ENCODE results near the gene CEP68. TPM values are rescaled to one million over a fixed set of nuclear protein-coding genes. Genes with fewer than 3 reads are reported as not detected.

CEP68 gene
- total and polyA plus RNA-seq, 2 donors (not counting 1 experiment from before 2014, with no cell fraction given): 8.5 to 12.7 TPM

- DNase-seq (ENCODE audit: low read depth in 2 of 2): peak in 1 of 2 donors; percentile 73
- no peaks in the 10 kb centered on the region for H3K4me1 ChIP-seq (ENCODE audit: control insufficient read depth, extremely low read depth, insufficient read depth, low read length)
- H3K9me3 ChIP-seq (ENCODE audit: control insufficient read depth, insufficient read depth, low read depth, low read length): no peaks in the 10 kb centered on the region
- no peak overlapping the region for H3K27ac ChIP-seq (ENCODE audit: insufficient read depth, low read length)
- H3K4me3 ChIP-seq (replicated peaks in 1 of 4; ENCODE audit: control extremely low read depth in 1 of 4, insufficient read depth in 1 of 4, low read depth in 3 of 4, low read length in 4 of 4): no peak overlapping the region
- H3K27me3 ChIP-seq (ENCODE audit: control insufficient read depth, insufficient read depth, low read length): no peaks in the 10 kb centered on the region
- H3K79me2 ChIP-seq (ENCODE audit: control insufficient read depth, insufficient read depth, low read length): no peaks in the 10 kb centered on the region
- H3K36me3 ChIP-seq (ENCODE audit: control insufficient read depth, insufficient read depth, low read length): peaks cover 1% of the 10 kb centered on the region
- TF ChIP-seq EZH2 (IDR thresholded peaks at IDR 0.05; ENCODE audit: low read length, missing control alignments): no peak
- TF ChIP-seq, protein P1, sequence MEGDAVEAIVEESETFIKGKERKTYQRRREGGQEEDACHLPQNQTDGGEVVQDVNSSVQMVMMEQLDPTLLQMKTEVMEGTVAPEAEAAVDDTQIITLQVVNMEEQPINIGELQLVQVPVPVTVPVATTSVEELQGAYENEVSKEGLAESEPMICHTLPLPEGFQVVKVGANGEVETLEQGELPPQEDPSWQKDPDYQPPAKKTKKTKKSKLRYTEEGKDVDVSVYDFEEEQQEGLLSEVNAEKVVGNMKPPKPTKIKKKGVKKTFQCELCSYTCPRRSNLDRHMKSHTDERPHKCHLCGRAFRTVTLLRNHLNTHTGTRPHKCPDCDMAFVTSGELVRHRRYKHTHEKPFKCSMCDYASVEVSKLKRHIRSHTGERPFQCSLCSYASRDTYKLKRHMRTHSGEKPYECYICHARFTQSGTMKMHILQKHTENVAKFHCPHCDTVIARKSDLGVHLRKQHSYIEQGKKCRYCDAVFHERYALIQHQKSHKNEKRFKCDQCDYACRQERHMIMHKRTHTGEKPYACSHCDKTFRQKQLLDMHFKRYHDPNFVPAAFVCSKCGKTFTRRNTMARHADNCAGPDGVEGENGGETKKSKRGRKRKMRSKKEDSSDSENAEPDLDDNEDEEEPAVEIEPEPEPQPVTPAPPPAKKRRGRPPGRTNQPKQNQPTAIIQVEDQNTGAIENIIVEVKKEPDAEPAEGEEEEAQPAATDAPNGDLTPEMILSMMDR (conservative IDR thresholded peaks at IDR 0.05 in 1 of 2, IDR thresholded peaks at IDR 0.05 in 1 of 2; ENCODE audit: low read depth in 1 of 2, low read length in 2 of 2): no peak
- H2AFZ ChIP-seq (ENCODE audit: low read length): no peak overlapping the region
- H4K20me1 ChIP-seq (ENCODE audit: control insufficient read depth, extremely low read depth, insufficient read depth, low read length): no peaks in the 10 kb centered on the region
- H3K9ac ChIP-seq (ENCODE audit: insufficient read depth, low read length): no peak overlapping the region
- H3K4me2 ChIP-seq (ENCODE audit: extremely low read depth, insufficient read depth, low read length): no peak overlapping the region
Observed at GRCh38 chr2:65015731-65016130, 40.5 kb upstream of the CEP68 start.

DNA sequence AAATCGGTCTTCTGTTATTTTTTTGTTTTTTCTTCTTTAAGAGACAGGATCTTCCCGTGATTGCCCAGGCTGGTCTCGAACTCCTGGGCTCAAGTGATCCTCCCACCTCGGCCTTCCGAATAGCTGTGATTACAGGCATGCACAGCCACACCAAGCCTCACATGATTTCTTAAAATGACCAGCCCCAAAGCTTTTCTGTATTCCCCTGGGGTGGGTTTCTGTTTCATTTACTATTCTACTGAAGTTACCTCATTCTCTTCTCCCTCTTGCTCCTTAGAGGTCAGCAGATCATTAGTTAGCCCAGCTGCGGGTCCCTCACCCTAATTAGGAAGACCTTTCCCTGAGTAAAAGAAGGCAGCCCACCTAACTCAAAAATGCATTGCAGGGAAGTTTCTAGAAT, 39.4 kb upstream of the CEP68 start:
- Histone ChIP-seq H3K4me3 (replicated peaks in 1 of 4; ENCODE audit: control extremely low read depth in 1 of 4, insufficient read depth in 1 of 4, low read depth in 3 of 4, low read length in 4 of 4) (no peak overlapping the region), H3K4me1 (ENCODE audit: control insufficient read depth, extremely low read depth, insufficient read depth, low read length) (no peaks in the 10 kb centered on the region), H3K27ac (ENCODE audit: insufficient read depth, low read length) (no peak overlapping the region), H3K36me3 (ENCODE audit: control insufficient read depth, insufficient read depth, low read length) (peaks cover 1% of the 10 kb centered on the region), H3K4me2 (ENCODE audit: extremely low read depth, insufficient read depth, low read length) (no peak overlapping the region), H3K79me2 (ENCODE audit: control insufficient read depth, insufficient read depth, low read length) (no peaks in the 10 kb centered on the region), H4K20me1 (ENCODE audit: control insufficient read depth, extremely low read depth, insufficient read depth, low read length) (no peaks in the 10 kb centered on the region), H2AFZ (ENCODE audit: low read length) (no peak overlapping the region), H3K27me3 (ENCODE audit: control insufficient read depth, insufficient read depth, low read length) (no peaks in the 10 kb centered on the region), H3K9me3 (ENCODE audit: control insufficient read depth, insufficient read depth, low read depth, low read length) (no peaks in the 10 kb centered on the region), H3K9ac (ENCODE audit: insufficient read depth, low read length) (no peak overlapping the region)
- no peak for DNase-seq (ENCODE audit: low read depth in 2 of 2)
- TF ChIP-seq EZH2 (IDR thresholded peaks at IDR 0.05; ENCODE audit: low read length, missing control alignments): no peak
- TF ChIP-seq, protein P1 (conservative IDR thresholded peaks at IDR 0.05 in 1 of 2, IDR thresholded peaks at IDR 0.05 in 1 of 2; ENCODE audit: low read depth in 1 of 2, low read length in 2 of 2): no peak

DNA sequence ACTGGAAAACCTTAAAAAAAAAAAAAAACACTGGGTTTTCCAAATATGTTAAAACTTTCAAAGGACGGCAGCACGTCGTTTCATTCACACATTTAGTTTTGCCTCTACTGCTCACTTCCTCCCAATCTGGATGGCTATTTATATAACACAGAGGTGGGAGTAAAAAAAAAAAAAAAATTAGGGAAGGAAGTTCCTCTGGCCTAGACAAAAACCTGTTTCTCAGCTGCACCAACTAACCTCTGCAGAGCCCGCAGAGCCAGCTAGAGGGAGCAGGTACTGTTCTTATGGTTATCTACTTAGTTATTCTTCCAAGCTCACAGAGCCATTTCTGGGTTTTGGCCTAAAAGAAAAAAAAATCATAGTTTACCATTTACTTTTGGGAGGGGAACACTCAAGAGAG, 38.9 kb upstream of the CEP68 start:
- H3K79me2 ChIP-seq (ENCODE audit: control insufficient read depth, insufficient read depth, low read length): no peaks in the 10 kb centered on the region
- no peak for TF ChIP-seq EZH2 (IDR thresholded peaks at IDR 0.05; ENCODE audit: low read length, missing control alignments)
- TF ChIP-seq, protein P1 (conservative IDR thresholded peaks at IDR 0.05 in 1 of 2, IDR thresholded peaks at IDR 0.05 in 1 of 2; ENCODE audit: low read depth in 1 of 2, low read length in 2 of 2): no peak
- no peaks in the 10 kb centered on the region for H3K27me3 ChIP-seq (ENCODE audit: control insufficient read depth, insufficient read depth, low read length)
- DNase-seq (ENCODE audit: low read depth in 2 of 2): no peak
- no peaks in the 10 kb centered on the region for H4K20me1 ChIP-seq (ENCODE audit: control insufficient read depth, extremely low read depth, insufficient read depth, low read length)
- peaks cover 1% of the 10 kb centered on the region for H3K36me3 ChIP-seq (ENCODE audit: control insufficient read depth, insufficient read depth, low read length)
- no peak overlapping the region for H3K4me2 ChIP-seq (ENCODE audit: extremely low read depth, insufficient read depth, low read length)
- no peak overlapping the region for H2AFZ ChIP-seq (ENCODE audit: low read length)
- no peak overlapping the region for H3K27ac ChIP-seq (ENCODE audit: insufficient read depth, low read length)
- no peak overlapping the region for H3K4me3 ChIP-seq (replicated peaks in 1 of 4; ENCODE audit: control extremely low read depth in 1 of 4, insufficient read depth in 1 of 4, low read depth in 3 of 4, low read length in 4 of 4)
- no peaks in the 10 kb centered on the region for H3K9me3 ChIP-seq (ENCODE audit: control insufficient read depth, insufficient read depth, low read depth, low read length)
- H3K4me1 ChIP-seq (ENCODE audit: control insufficient read depth, extremely low read depth, insufficient read depth, low read length): no peaks in the 10 kb centered on the region
- no peak overlapping the region for H3K9ac ChIP-seq (ENCODE audit: insufficient read depth, low read length)
